Measurements from ENCODE around the gene ADAMTSL3. TPM values are rescaled to one million over a fixed set of nuclear protein-coding genes. Genes with fewer than 3 reads are reported as not detected.

ADAMTSL3 gene
- total RNA-seq, 1 donor from 2014 or later, result 0.17 TPM

- TF ChIP-seq CTCF (IDR thresholded peaks at IDR 0.05), result no peak
- Mint-ChIP-seq H3K4me3 (ENCODE audit: unreplicated experiment) (no peak overlapping the region), H3K4me1 (ENCODE audit: low read depth) (no peaks in the 10 kb centered on the region), H3K36me3 (ENCODE audit: low read depth) (no peaks in the 10 kb centered on the region), H3K27ac (ENCODE audit: unreplicated experiment) (no peak overlapping the region), H3K9me3 (ENCODE audit: low read depth) (no peaks in the 10 kb centered on the region), H3K27me3 (ENCODE audit: low read depth) (peaks cover 15% of the 10 kb centered on the region)
- DNase-seq (ENCODE audit: low spot score), result no peak
These were observed 243.1 kb downstream of the ADAMTSL3 start for GRCh38 chr15:83897037-83897436.

GRCh38 chr15:83898361-83898760, 244.4 kb downstream of the ADAMTSL3 start:
- H3K4me3 Mint-ChIP-seq (ENCODE audit: unreplicated experiment), result no peak overlapping the region
- no peak overlapping the region for H3K27ac Mint-ChIP-seq (ENCODE audit: unreplicated experiment)
- H3K27me3 Mint-ChIP-seq (ENCODE audit: low read depth), result peaks cover 16% of the 10 kb centered on the region
- no peaks in the 10 kb centered on the region for H3K4me1 Mint-ChIP-seq (ENCODE audit: low read depth)
- no peak for DNase-seq (ENCODE audit: low spot score)
- no peaks in the 10 kb centered on the region for H3K36me3 Mint-ChIP-seq (ENCODE audit: low read depth)
- no peaks in the 10 kb centered on the region for H3K9me3 Mint-ChIP-seq (ENCODE audit: low read depth)
- no peak for TF ChIP-seq CTCF (IDR thresholded peaks at IDR 0.05)

GRCh38 chr15:83899670-83900069, 245.7 kb downstream of the ADAMTSL3 start:
- no peaks in the 10 kb centered on the region for H3K4me1 Mint-ChIP-seq (ENCODE audit: low read depth)
- H3K36me3 Mint-ChIP-seq (ENCODE audit: low read depth), result no peaks in the 10 kb centered on the region
- peaks cover 16% of the 10 kb centered on the region for H3K27me3 Mint-ChIP-seq (ENCODE audit: low read depth)
- H3K9me3 Mint-ChIP-seq (ENCODE audit: low read depth), result no peaks in the 10 kb centered on the region
- TF ChIP-seq CTCF (IDR thresholded peaks at IDR 0.05), result no peak
- no peak overlapping the region for H3K27ac Mint-ChIP-seq (ENCODE audit: unreplicated experiment)
- no peak for DNase-seq (ENCODE audit: low spot score)
- H3K4me3 Mint-ChIP-seq (ENCODE audit: unreplicated experiment), result no peak overlapping the region

GRCh38 chr15:83904107-83905040, 250.5 kb downstream of the ADAMTSL3 start:
- Mint-ChIP-seq H3K4me1 (ENCODE audit: low read depth) (no peaks in the 10 kb centered on the region), H3K36me3 (ENCODE audit: low read depth) (no peaks in the 10 kb centered on the region), H3K27me3 (ENCODE audit: low read depth) (peaks cover 12% of the 10 kb centered on the region), H3K27ac (ENCODE audit: unreplicated experiment) (no peak overlapping the region), H3K9me3 (ENCODE audit: low read depth) (peaks cover 6% of the 10 kb centered on the region), H3K4me3 (ENCODE audit: unreplicated experiment) (no peak overlapping the region)
- TF ChIP-seq CTCF (IDR thresholded peaks at IDR 0.05), result no peak
- DNase-seq (ENCODE audit: low spot score), result no peak

GRCh38 chr15:83905556-83906273, 251.8 kb downstream of the ADAMTSL3 start:
- TF ChIP-seq CTCF (IDR thresholded peaks at IDR 0.05), result no peak
- Mint-ChIP-seq H3K36me3 (ENCODE audit: low read depth) (no peaks in the 10 kb centered on the region), H3K27me3 (ENCODE audit: low read depth) (peaks cover 11% of the 10 kb centered on the region), H3K4me3 (ENCODE audit: unreplicated experiment) (no peak overlapping the region), H3K9me3 (ENCODE audit: low read depth) (peaks cover 6% of the 10 kb centered on the region), H3K4me1 (ENCODE audit: low read depth) (no peaks in the 10 kb centered on the region), H3K27ac (ENCODE audit: unreplicated experiment) (no peak overlapping the region)
- no peak for DNase-seq (ENCODE audit: low spot score)
